ENCODE measurements around the gene EPB41L1. TPM values are rescaled to one million over a fixed set of nuclear protein-coding genes. Genes with fewer than 3 reads are reported as not detected.

The EPB41L1 gene
- total and polyA plus RNA-seq, 4 donors: 13.5 to 61.9 (median 32.8) TPM

GRCh38 chr20:36113566-36114250 is 40.8 kb upstream of the EPB41L1 start:
- H3K4me3 ChIP-seq: no peak overlapping the region
- peaks cover 0 to 2% (median 0%) of the 10 kb centered on the region in 4 donors for H3K36me3 ChIP-seq (ENCODE audit: control insufficient read depth in 4 of 4, insufficient read depth in 4 of 4, low read length in 4 of 4)
- H3K9ac ChIP-seq (ENCODE audit: insufficient read depth in 1 of 2, low read length in 2 of 2): no peak overlapping the region
- no peak for DNase-seq
- H3K4me1 ChIP-seq (ENCODE audit: control insufficient read depth in 5 of 5, insufficient read depth in 5 of 5, low read length in 5 of 5): peaks cover 0 to 22% (median 0%) of the 10 kb centered on the region in 5 donors
- no peak for TF ChIP-seq CTCF (IDR thresholded peaks at IDR 0.05; ENCODE audit: control extremely low read depth, extremely low read depth)
- 54 to 65% methylated on average over 13 of the region's 13 CpGs for WGBS, 2 donors
- no peaks in the 10 kb centered on the region for H3K27me3 ChIP-seq (ENCODE audit: control insufficient read depth in 3 of 3, insufficient read depth in 3 of 3, low read length in 2 of 3)
- peak overlapping the region in 1 of 2 donors; percentile 65 for H3K27ac ChIP-seq (ENCODE audit: low read depth in 1 of 2, low read length in 1 of 2)
- ATAC-seq (ENCODE audit: insufficient read depth, low FRiP score): no peak
- H3K9me3 ChIP-seq (ENCODE audit: control insufficient read depth in 4 of 4, insufficient read depth in 3 of 4, low read length in 3 of 4): peaks cover 0 to 4% (median 0%) of the 10 kb centered on the region in 4 donors

GRCh38 chr20:36114707-36115106 is 39.8 kb upstream of the EPB41L1 start:
- no peak for ATAC-seq (ENCODE audit: insufficient read depth, low FRiP score)
- Histone ChIP-seq H3K36me3 (ENCODE audit: control insufficient read depth in 4 of 4, insufficient read depth in 4 of 4, low read length in 4 of 4) (peaks cover 0 to 2% (median 0%) of the 10 kb centered on the region in 4 donors), H3K9me3 (ENCODE audit: control insufficient read depth in 4 of 4, insufficient read depth in 3 of 4, low read length in 3 of 4) (peaks cover 0 to 4% (median 0%) of the 10 kb centered on the region in 4 donors), H3K4me1 (ENCODE audit: control insufficient read depth in 5 of 5, insufficient read depth in 5 of 5, low read length in 5 of 5) (peaks cover 0 to 22% (median 0%) of the 10 kb centered on the region in 5 donors), H3K27me3 (ENCODE audit: control insufficient read depth in 3 of 3, insufficient read depth in 3 of 3, low read length in 2 of 3) (no peaks in the 10 kb centered on the region), H3K4me3 (no peak overlapping the region), H3K27ac (ENCODE audit: low read depth in 1 of 2, low read length in 1 of 2) (no peak overlapping the region), H3K9ac (ENCODE audit: insufficient read depth in 1 of 2, low read length in 2 of 2) (no peak overlapping the region)
- no peak for TF ChIP-seq CTCF (IDR thresholded peaks at IDR 0.05; ENCODE audit: control extremely low read depth, extremely low read depth)
- WGBS, 2 donors: 91 to 92% methylated on average over 3 of the region's 3 CpGs
- no peak for DNase-seq

GRCh38 chr20:36115925-36116324 is 38.6 kb upstream of the EPB41L1 start:
- peaks cover 0 to 22% (median 0%) of the 10 kb centered on the region in 5 donors for H3K4me1 ChIP-seq (ENCODE audit: control insufficient read depth in 5 of 5, insufficient read depth in 5 of 5, low read length in 5 of 5)

More at GRCh38 chr20:36115925-36116324, 38.6 kb upstream of the EPB41L1 start:
- Histone ChIP-seq H3K9ac (ENCODE audit: insufficient read depth in 1 of 2, low read length in 2 of 2) (no peak overlapping the region), H3K27me3 (ENCODE audit: control insufficient read depth in 3 of 3, insufficient read depth in 3 of 3, low read length in 2 of 3) (no peaks in the 10 kb centered on the region), H3K9me3 (ENCODE audit: control insufficient read depth in 4 of 4, insufficient read depth in 3 of 4, low read length in 3 of 4) (no peaks in the 10 kb centered on the region), H3K4me3 (no peak overlapping the region), H3K36me3 (ENCODE audit: control insufficient read depth in 4 of 4, insufficient read depth in 4 of 4, low read length in 4 of 4) (peaks cover 0 to 2% (median 0%) of the 10 kb centered on the region in 4 donors), H3K27ac (ENCODE audit: low read depth in 1 of 2, low read length in 1 of 2) (no peak overlapping the region)
- ATAC-seq (ENCODE audit: insufficient read depth, low FRiP score): no peak
- no peak for TF ChIP-seq CTCF (IDR thresholded peaks at IDR 0.05; ENCODE audit: control extremely low read depth, extremely low read depth)
- no peak for DNase-seq

All from lung (tissue), 12 donors.